NCI-H1694 treated with DMSO at 0.1 percent for 48 hours (cell line): Measurements from ENCODE around the gene AGXT.

Source experiments
- DNase-seq: peaks from one replicate; lab custom pipeline; 2025; lab: John Stamatoyannopoulos, UW

Gene AGXT

GRCh38 chr2:240929364-240930095 is 60.9 kb downstream of the AGXT start:
- DNase-seq = no peak
